Measurements from ENCODE around the gene GSC2.

GRCh38 chr22:19137384-19138216 is 12.5 kb downstream of the GSC2 start:
- TF ChIP-seq CTCF (IDR thresholded peaks at IDR 0.05) (no peak), POLR2A (IDR thresholded peaks at IDR 0.05) (no peak), EP300 (IDR thresholded peaks at IDR 0.05) (no peak)

Data from ovary (tissue), 3 donors.